Fibroblast of the aortic adventitia (primary cell): Measurements from ENCODE around the gene SMIM43. TPM values are rescaled to one million over a fixed set of nuclear protein-coding genes. Genes with fewer than 3 reads are reported as not detected.
A peak's percentile ranks its signal among the peaks of the same experiment; 100 is the strongest.

Experiments
- DNase-seq: peaks from one replicate; pipeline ENCODE4 v3.0.0-alpha.2; 2010; ENCODE audit warnings: low read depth
- H3K4me3 ChIP-seq: 2 replicates; pipeline ENCODE4 v1.5.1; 2011; ENCODE audit warnings: low read depth, mild to moderate bottlenecking, control low read depth, low read length, moderate library complexity
- CTCF ChIP-seq: IDR thresholded peaks from 2 replicates; pipeline ENCODE4 v1.5.1; 2011; ENCODE audit warnings: mild to moderate bottlenecking, low read length, control low read depth, inconsistent platforms; ENCODE audit not compliant: insufficient read depth
- total RNA-seq: library from RNA; depleted of rRNA; stranded (reverse); fragments of >200 nt; gene quantifications from 2 replicates; pipeline ENCODE4 v1.2.3, GENCODE V29; 2012; ENCODE audit warnings: low replicate concordance

The SMIM43 gene
- total RNA-seq, 1 donor, result 0.45 TPM

DNA sequence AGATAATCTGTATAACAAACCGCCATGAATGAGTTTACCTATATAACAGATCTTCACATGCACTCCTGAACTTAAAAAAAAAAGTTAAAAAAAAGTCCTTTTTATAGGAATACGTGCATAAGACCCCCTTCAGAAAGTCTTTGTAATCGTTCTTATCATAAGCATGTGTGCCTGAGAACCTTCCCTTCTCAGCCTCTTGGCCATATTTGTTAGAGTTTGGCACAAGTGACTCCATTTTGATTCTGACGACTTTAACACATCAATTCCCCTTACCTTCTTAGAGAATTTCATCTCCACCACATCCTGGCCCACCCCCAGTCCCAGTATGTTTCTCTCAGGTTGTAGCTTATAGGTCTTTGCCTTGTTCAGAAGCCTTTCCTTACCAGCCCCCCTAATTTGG is 52.2 kb downstream of the SMIM43 start:
- no peak for DNase-seq
- H3K4me3 ChIP-seq, result no peak overlapping the region
- TF ChIP-seq CTCF, result no peak

GRCh38 chr4:121712001-121712651 is 52.8 kb downstream of the SMIM43 start:
- TF ChIP-seq CTCF, result no peak
- peak overlapping the region; percentile 34 for H3K4me3 ChIP-seq
- no peak for DNase-seq

- peak; percentile 95 for DNase-seq
- TF ChIP-seq CTCF, result no peak
- peak overlapping the region; percentile 36 for H3K4me3 ChIP-seq
Observed at GRCh38 chr4:121711263-121712000, 53.5 kb downstream of the SMIM43 start.

DNA sequence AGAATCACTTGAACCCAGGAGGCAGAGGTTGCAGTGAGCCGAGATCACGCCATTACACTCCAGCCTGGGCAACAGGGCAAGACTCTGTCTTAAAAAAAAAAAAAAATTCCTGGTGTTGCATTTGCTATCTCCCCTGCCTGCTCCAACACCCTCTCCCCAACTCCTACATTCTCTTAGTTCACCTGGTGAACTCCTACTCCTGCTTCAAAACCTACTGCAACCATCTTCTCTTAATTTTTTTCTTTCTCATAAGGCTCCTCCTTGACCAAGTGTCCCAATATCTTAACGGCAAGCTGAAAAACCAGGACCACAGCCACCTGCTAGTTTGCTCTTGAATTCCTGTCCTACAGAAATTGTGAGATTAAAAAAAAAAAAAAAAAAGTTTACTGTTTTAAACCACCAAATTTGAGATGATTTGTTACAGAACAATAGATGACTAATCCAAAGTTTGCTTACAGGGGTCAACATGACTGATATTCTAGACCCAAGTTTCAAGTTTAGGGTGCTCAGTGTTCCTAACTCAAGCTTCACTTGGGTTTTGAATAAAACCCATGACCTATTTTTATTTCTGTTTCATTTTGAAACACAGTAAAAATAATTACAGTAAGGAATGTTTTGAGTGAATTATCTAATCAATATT is 55.1 kb downstream of the SMIM43 start:
- no peak for TF ChIP-seq CTCF
- H3K4me3 ChIP-seq, result no peak overlapping the region
- no peak for DNase-seq

Other genes with a start within 250 kb of the SMIM43 start
- gene ANXA5, start 68.2 kb downstream of the SMIM43 start, total RNA-seq, result 496 and 1,355 TPM in 2 replicates
- gene EXOSC9, start 36.2 kb upstream of the SMIM43 start, total RNA-seq, result 26.8 and 50.7 TPM in 2 replicates
- 3.8 and 63.9 TPM in 2 replicates for gene CCNA2, start 58.7 kb upstream of the SMIM43 start, total RNA-seq
- 17.8 and 24.3 TPM in 2 replicates for gene BBS7, start 105.3 kb upstream of the SMIM43 start, total RNA-seq
- 0.45 and 0.49 TPM in 2 replicates for gene TRPC3, start 186.9 kb upstream of the SMIM43 start, total RNA-seq